ENCODE data around the gene ADAMTSL1.

ADAMTSL1 gene

DNA sequence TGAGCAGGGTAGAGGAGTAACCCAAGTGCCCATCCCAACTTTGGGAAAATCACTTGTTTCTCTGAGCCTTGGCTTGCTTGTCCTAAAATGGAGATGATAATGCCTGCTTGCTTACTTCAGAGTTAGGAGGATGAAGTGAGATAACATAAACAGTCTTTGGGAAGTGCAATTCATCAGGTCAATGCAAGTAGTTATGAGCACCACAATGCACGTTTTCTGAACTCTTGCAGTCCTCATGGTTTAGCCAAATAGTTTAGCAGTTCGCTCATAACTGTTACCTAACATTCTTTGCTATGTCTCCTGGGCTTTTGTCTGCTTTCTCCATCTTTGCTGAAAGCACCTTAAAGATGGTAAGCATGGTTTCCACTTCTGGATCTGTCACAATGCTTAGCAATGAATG lies 270.0 kb downstream of the ADAMTSL1 start:
- no peak for DNase-seq

DNA sequence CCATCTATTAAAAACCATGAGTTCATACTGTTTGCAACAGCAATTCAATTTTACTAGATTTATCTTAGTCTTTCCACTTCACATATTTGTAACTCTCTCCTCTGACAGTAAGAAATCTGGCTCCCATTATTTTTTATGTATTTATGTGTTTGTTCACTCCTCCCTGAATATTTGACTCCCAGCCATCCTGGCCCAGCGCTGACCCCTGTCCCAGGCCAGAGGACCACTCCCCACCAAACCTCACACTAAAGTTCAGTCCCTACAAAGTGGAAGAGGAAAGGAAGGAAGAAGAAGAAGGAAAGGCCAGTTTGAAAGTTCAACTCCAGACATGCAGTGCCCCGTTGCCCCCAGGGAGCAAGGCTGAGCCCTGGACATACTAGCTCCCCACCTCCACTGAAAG lies 271.8 kb downstream of the ADAMTSL1 start:
- no peak for DNase-seq

GRCh38 chr9:18746631-18747030 lies 272.7 kb downstream of the ADAMTSL1 start:
- no peak for DNase-seq

DNA sequence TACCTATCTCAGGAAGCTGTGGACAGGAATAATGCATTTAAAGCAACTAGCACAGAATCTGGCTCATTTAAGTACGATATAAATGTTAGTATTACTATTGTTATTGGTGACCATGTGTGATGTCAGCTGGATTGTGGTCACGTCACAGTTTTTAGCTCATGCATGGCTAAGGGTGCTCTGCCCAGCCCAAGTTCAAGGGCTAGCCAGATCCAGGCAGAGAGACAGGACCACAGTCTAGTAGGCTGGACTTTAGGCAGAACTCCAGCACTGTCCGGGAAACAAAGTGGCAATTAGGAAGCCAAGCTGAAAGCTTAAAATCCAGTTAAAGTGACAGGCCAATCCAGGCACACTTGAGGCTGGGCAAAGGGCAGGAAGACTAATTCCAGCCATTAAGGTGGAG lies 273.6 kb downstream of the ADAMTSL1 start:
- no peak for DNase-seq

GRCh38 chr9:18748251-18748701 lies 274.3 kb downstream of the ADAMTSL1 start:
- DNase-seq, result no peak

DNA sequence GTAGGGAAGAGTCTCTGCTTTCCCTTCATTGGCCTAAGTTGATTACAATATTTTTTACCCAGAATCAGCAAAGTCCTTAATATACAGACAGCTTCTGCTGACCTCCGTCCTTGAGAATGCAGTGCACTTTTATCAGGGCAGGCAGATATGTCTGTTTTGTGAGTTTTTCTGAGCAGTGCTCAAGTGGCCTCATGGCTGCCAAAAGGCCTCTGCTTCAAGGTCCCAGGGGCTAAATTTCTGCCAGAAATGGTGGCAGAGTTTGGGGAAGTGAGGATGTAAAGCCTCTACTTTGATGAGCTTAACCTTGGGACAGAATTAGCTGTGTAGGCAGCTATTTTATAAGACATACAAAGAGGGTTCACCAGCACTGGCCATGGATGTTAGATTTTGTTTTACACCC lies 275.8 kb downstream of the ADAMTSL1 start:
- DNase-seq, result no peak

GRCh38 chr9:18753904-18754303 lies 280.0 kb downstream of the ADAMTSL1 start:
- no peak for DNase-seq

DNA sequence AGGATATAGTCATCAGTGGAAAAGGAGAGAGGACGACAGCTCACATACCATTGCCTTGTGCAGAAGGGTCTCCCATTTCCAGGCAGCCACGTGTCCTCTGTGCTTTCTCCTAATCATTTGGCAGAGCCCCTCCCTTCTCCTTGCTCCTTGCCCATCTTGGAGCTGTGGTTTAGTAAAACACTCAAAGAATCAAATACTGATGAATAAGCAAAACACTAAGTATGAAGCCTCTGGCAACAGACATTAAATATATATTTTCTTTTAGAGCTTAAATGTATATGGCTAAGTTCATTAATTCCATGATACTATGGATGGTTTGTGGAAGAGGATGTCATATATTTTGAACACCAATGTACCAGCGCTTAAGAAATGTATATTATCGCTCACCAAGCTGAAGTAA lies 280.6 kb downstream of the ADAMTSL1 start:
- DNase-seq, result no peak

GRCh38 chr9:18755263-18755662 lies 281.3 kb downstream of the ADAMTSL1 start:
- DNase-seq, result no peak

DNA sequence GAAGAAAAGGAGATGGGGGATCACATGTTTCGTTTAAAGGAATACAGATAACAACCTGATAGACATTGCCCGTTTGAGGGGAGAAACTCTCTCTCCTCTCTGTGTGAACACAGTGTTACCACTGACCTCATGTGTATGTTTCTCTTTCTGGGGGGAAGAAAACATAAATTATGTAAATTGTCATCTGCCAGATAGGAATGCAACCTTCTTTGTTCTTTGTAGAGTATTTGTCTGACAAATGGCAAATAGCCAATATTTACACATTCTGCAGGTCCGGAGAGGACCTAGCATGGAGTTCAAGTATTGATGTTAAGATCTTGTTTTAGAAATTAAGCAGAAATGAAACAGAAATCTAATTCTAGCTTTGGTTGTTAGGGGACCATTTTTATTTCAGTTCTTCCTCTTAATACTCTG lies 282.8 kb downstream of the ADAMTSL1 start:
- no peak for DNase-seq

- no peak for DNase-seq
These were observed 285.9 kb downstream of the ADAMTSL1 start for GRCh38 chr9:18759827-18760226.

DNA sequence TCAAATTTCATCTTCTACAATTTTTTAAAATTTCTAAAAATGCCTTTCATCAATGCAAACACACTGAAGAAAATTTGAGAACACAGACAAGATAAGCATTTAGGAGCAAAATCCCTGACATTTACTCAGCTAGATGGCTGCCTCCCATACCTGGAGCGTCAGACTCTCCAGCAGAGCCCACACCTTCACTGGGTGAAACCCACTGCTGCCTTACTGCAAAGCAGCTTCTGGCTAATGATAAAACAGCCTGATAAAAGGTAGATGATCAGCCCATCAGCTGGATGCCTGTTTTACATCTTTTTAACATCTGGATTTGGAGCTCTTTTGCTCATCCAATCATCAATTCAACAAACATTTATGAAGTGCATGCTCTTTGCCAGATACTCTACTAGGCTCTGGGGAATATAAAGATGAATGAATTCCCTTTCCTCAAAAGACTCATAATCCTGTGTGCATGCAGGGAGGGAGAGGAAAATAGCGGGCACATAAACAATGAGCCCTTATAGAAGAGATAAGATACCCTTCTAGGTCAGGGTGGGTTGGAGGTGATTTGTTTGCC lies 287.9 kb downstream of the ADAMTSL1 start:
- DNase-seq, result no peak

- no peak for DNase-seq
These were observed 293.1 kb downstream of the ADAMTSL1 start for GRCh38 chr9:18766989-18767550.

DNA sequence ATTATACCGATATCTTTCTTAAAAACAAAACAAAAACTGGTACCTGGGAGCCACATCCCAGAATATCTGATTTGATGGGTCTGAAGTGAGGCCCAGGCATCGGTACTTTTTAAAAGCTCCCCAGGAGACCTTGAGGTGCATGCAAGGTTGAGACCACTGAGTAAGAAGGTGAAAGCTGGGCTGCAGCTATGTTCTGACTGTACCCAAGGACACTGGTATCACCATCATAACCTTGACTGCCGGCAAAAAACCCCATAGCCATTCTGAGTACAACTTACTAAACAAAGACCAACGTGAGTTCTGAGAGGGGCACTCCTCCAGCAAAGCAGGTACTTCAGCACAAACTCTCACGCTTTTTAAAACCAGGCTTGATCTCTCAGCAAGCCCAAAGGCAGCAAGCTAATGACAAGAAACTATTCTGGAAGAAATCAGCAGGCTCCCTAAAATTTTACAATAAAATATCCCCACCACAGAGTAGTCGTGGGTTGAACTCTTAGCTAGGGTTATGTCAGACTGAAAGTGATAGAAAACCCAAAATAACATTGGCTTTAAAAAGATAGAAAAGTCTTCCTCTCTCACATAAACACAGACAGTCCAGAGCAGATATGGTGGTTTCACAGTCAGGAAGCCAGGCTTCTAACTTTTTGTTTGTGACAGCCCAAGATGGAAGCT lies 295.1 kb downstream of the ADAMTSL1 start:
- no peak for DNase-seq

DNA sequence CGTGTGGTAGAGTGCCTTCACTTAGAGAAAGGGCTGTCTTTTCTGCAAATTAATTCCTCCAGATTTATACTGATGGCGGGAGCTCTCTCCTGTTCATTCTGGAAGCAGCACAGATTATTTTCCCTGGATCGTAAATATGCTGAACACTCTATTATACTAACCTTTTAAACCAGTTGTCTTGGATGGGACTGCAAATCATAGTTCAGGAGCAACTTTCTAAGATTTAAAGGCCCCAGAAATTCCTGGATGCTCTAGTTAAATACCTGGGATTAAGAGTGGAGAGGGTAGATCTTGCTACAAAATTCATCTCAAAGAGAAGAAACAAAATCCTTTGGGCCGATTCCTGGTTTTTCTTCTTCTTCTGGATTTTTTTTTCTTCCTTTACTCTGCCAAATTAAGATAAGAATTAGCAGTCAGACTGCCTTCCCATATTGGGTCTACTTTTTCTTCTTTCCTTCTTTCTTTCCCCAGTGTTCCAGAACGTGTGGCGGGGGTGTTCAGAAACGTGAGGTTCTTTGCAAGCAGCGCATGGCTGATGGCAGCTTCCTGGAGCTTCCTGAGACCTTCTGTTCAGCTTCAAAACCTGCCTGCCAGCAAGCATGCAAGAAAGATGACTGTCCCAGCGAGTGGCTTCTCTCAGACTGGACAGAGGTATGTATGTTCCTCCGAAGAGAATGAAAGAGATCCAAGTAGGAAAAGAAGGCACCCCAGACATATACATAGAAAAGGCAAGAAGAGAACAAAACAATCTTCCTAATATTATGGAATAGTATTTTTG lies 296.4 kb downstream of the ADAMTSL1 start:
- DNase-seq, result no peak

GRCh38 chr9:18771011-18771410 lies 297.1 kb downstream of the ADAMTSL1 start:
- DNase-seq, result no peak

DNA sequence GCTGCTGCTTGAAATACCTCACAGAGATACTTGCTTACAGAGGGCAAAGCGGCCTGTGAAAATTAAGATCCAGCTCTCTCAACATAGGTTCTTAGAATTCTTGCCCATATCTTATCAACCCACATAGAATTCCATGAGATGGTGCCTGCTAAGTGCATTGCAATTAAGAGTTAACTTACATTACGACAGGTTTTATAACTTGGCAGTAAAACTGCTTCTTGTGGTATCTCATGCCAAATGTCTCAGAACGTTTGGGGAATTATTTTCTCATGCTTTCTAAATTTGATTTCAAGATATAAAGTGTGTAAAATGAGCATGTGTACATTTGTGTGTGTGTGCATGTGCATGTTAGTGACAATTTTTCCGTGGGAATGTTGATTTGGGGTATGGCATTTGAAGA lies 297.8 kb downstream of the ADAMTSL1 start:
- DNase-seq, result no peak

GRCh38 chr9:18775241-18775640 lies 301.3 kb downstream of the ADAMTSL1 start:
- DNase-seq, result no peak

- DNase-seq, result no peak
These were observed 302.0 kb downstream of the ADAMTSL1 start for GRCh38 chr9:18775930-18776329.

- no peak for DNase-seq
These were observed 303.2 kb downstream of the ADAMTSL1 start for GRCh38 chr9:18776836-18777820.

- no peak for DNase-seq
These were observed 304.2 kb downstream of the ADAMTSL1 start for GRCh38 chr9:18778147-18778546.

DNA sequence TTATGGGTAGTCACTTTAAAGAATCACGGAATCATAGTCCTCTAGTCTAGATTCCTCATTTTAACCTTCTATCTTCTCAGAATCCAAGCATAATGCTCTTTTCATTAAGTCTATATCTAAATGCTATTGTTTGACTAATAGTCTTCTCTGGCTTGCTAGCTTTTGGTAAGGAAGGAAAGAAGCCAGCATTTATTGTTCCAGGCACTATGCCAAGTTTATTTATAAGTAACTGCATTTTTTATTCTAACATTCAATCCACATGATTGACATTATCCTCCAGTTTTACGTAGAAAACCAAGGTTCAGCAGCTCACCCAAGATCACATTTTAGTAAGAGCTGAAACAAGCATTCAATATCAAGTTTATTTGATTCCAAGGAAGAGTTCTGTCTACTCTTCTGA lies 304.9 kb downstream of the ADAMTSL1 start:
- DNase-seq, result no peak

GRCh38 chr9:18783909-18784308 lies 310.0 kb downstream of the ADAMTSL1 start:
- no peak for DNase-seq

Measured in SHP77 treated with DMSO at 0.1 percent for 48 hours (cell line).